ENCODE measurements around the gene PPM1B. TPM values are rescaled to one million over a fixed set of nuclear protein-coding genes. Genes with fewer than 3 reads are reported as not detected.

The PPM1B gene
- total RNA-seq, 1 donor: 31.5 TPM

- TF ChIP-seq, protein P1, sequence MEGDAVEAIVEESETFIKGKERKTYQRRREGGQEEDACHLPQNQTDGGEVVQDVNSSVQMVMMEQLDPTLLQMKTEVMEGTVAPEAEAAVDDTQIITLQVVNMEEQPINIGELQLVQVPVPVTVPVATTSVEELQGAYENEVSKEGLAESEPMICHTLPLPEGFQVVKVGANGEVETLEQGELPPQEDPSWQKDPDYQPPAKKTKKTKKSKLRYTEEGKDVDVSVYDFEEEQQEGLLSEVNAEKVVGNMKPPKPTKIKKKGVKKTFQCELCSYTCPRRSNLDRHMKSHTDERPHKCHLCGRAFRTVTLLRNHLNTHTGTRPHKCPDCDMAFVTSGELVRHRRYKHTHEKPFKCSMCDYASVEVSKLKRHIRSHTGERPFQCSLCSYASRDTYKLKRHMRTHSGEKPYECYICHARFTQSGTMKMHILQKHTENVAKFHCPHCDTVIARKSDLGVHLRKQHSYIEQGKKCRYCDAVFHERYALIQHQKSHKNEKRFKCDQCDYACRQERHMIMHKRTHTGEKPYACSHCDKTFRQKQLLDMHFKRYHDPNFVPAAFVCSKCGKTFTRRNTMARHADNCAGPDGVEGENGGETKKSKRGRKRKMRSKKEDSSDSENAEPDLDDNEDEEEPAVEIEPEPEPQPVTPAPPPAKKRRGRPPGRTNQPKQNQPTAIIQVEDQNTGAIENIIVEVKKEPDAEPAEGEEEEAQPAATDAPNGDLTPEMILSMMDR (IDR thresholded peaks at IDR 0.05; ENCODE audit: extremely low read depth, low read depth, low read length): no peak
- Histone ChIP-seq H2AFZ (ENCODE audit: low read length) (no peak overlapping the region), H3K79me2 (ENCODE audit: insufficient read depth, low read length) (peaks cover 61% of the 10 kb centered on the region), H3K27me3 (ENCODE audit: insufficient read depth, low read length) (no peaks in the 10 kb centered on the region), H3K36me3 (ENCODE audit: insufficient read depth, low read length) (no peaks in the 10 kb centered on the region), H3K4me3 (ENCODE audit: insufficient read depth, low read length) (no peak overlapping the region), H3K9me3 (ENCODE audit: low read depth, low read length) (no peaks in the 10 kb centered on the region), H3K4me1 (ENCODE audit: insufficient read depth, low read length) (peaks cover 12% of the 10 kb centered on the region), H3K4me2 (ENCODE audit: insufficient read depth, low read length) (no peak overlapping the region), H4K20me1 (ENCODE audit: insufficient read depth, low read length) (peaks cover 21% of the 10 kb centered on the region), H3K27ac (ENCODE audit: low read depth, low read length) (no peak overlapping the region)
- DNase-seq (ENCODE audit: insufficient read length, low spot score, missing footprints): no peak
Observed at GRCh38 chr2:44200011-44200410, 31.3 kb downstream of the PPM1B start.

DNA sequence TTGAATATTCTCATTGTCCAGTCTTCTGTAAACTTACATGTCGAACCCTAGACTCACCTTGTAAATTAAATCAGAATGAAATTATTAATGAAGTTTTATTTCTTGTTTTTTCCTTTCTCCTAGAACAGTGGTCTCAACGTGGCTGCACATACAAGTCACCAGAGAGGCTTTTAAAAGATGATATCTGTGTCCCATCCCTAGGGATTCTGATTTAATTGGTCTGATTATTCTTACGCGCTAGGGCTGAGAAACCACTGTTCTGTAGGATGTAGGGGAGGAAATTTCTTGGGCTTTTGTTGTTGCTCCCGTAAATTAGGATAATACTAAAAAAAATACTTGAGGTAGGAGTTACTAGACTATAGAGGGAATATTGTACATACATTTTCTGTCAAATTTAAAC lies 32.1 kb downstream of the PPM1B start:
- Histone ChIP-seq H3K4me1 (ENCODE audit: insufficient read depth, low read length) (peaks cover 12% of the 10 kb centered on the region), H3K36me3 (ENCODE audit: insufficient read depth, low read length) (no peaks in the 10 kb centered on the region), H3K4me3 (ENCODE audit: insufficient read depth, low read length) (no peak overlapping the region), H3K27ac (ENCODE audit: low read depth, low read length) (no peak overlapping the region), H3K4me2 (ENCODE audit: insufficient read depth, low read length) (no peak overlapping the region), H3K9me3 (ENCODE audit: low read depth, low read length) (no peaks in the 10 kb centered on the region), H2AFZ (ENCODE audit: low read length) (no peak overlapping the region), H4K20me1 (ENCODE audit: insufficient read depth, low read length) (peaks cover 21% of the 10 kb centered on the region), H3K27me3 (ENCODE audit: insufficient read depth, low read length) (no peaks in the 10 kb centered on the region), H3K79me2 (ENCODE audit: insufficient read depth, low read length) (peaks cover 54% of the 10 kb centered on the region)
- TF ChIP-seq, protein P1 (IDR thresholded peaks at IDR 0.05; ENCODE audit: extremely low read depth, low read depth, low read length): no peak
- DNase-seq (ENCODE audit: insufficient read length, low spot score, missing footprints): no peak

DNA sequence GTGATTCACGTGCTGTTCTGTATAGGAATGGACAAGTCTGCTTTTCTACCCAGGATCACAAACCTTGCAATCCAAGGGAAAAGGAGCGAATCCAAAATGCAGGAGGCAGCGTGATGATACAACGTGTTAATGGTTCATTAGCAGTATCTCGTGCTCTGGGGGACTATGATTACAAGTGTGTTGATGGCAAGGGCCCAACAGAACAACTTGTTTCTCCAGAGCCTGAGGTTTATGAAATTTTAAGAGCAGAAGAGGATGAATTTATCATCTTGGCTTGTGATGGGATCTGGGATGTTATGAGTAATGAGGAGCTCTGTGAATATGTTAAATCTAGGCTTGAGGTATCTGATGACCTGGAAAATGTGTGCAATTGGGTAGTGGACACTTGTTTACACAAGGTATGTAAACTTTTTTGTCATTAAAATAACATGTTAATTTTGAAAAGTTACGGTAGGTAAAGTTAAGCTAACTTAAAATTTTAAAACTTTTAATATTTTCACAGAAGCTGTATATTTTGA lies 33.0 kb downstream of the PPM1B start:
- peaks cover 12% of the 10 kb centered on the region for H3K4me1 ChIP-seq (ENCODE audit: insufficient read depth, low read length)
- no peak for DNase-seq (ENCODE audit: insufficient read length, low spot score, missing footprints)
- H2AFZ ChIP-seq (ENCODE audit: low read length): no peak overlapping the region
- H3K4me3 ChIP-seq (ENCODE audit: insufficient read depth, low read length): no peak overlapping the region
- H3K9me3 ChIP-seq (ENCODE audit: low read depth, low read length): no peaks in the 10 kb centered on the region
- TF ChIP-seq, protein P1 (IDR thresholded peaks at IDR 0.05; ENCODE audit: extremely low read depth, low read depth, low read length): no peak
- H3K27me3 ChIP-seq (ENCODE audit: insufficient read depth, low read length): no peaks in the 10 kb centered on the region
- H3K27ac ChIP-seq (ENCODE audit: low read depth, low read length): no peak overlapping the region
- H3K4me2 ChIP-seq (ENCODE audit: insufficient read depth, low read length): no peak overlapping the region
- H3K36me3 ChIP-seq (ENCODE audit: insufficient read depth, low read length): no peaks in the 10 kb centered on the region
- peaks cover 17% of the 10 kb centered on the region for H4K20me1 ChIP-seq (ENCODE audit: insufficient read depth, low read length)
- H3K79me2 ChIP-seq (ENCODE audit: insufficient read depth, low read length): peaks cover 50% of the 10 kb centered on the region

DNA sequence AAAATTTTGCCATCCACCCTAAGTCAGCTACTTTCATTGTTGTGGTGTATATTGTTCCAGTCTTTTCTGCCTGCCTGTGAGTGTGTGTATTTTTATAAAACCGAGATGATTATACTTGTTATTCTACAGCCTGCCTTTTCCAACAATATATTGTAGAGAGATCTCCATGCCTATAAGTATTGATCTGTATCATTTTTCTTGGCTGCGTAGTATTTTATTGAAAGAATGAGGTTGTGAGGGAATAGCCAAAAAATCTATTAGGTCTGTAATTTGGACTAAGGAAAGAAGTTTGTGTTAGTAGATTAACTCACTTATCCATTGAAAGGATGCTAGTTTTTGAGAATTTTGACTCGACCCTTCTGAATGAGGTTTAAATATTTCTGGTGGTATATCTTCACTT lies 34.9 kb downstream of the PPM1B start:
- Histone ChIP-seq H3K4me1 (ENCODE audit: insufficient read depth, low read length) (peaks cover 12% of the 10 kb centered on the region), H3K4me2 (ENCODE audit: insufficient read depth, low read length) (no peak overlapping the region), H2AFZ (ENCODE audit: low read length) (no peak overlapping the region), H3K9me3 (ENCODE audit: low read depth, low read length) (no peaks in the 10 kb centered on the region), H3K36me3 (ENCODE audit: insufficient read depth, low read length) (no peaks in the 10 kb centered on the region), H3K27me3 (ENCODE audit: insufficient read depth, low read length) (no peaks in the 10 kb centered on the region), H3K27ac (ENCODE audit: low read depth, low read length) (no peak overlapping the region), H4K20me1 (ENCODE audit: insufficient read depth, low read length) (peaks cover 17% of the 10 kb centered on the region), H3K79me2 (ENCODE audit: insufficient read depth, low read length) (peaks cover 49% of the 10 kb centered on the region), H3K4me3 (ENCODE audit: insufficient read depth, low read length) (no peak overlapping the region)
- DNase-seq (ENCODE audit: insufficient read length, low spot score, missing footprints): no peak
- TF ChIP-seq, protein P1 (IDR thresholded peaks at IDR 0.05; ENCODE audit: extremely low read depth, low read depth, low read length): no peak
